Sigmoid colon (tissue), 7 donors: Measurements from ENCODE around the gene RNF10. TPM values are rescaled to one million over a fixed set of nuclear protein-coding genes. Genes with fewer than 3 reads are reported as not detected.
A peak's percentile ranks its signal among the peaks of the same experiment; 100 is the strongest.

Source experiments
- DNase-seq: peaks from one replicate; pipeline ENCODE4 v3.0.0-alpha.2; 2019
- H3K27ac ChIP-seq, 4 donors: fragments of 200-600 bp; sonication (generic); one replicate each; pipeline ENCODE4 v1.5.1; 2016 to 2019; ENCODE audit warnings: mild to moderate bottlenecking in 1 of 4
- H3K27me3 ChIP-seq, 3 donors: fragments of 200-600 bp; sonication (generic); one replicate each; pipeline ENCODE4 v1.5.1; 2019; ENCODE audit warnings: mild to moderate bottlenecking in 1 of 3
- H3K36me3 ChIP-seq, 4 donors: fragments of 200-600 bp; sonication (generic); one replicate each; pipeline ENCODE4 v1.5.1; 2016 to 2019
- H3K4me1 ChIP-seq, 4 donors: fragments of 200-600 bp; sonication (generic); one replicate each; pipeline ENCODE4 v1.5.1; 2017 to 2019
- H3K4me3 ChIP-seq, 4 donors: fragments of 200-600 bp; sonication (generic); one replicate each; pipeline ENCODE4 v1.5.1; 2017 to 2019; ENCODE audit warnings: mild to moderate bottlenecking in 2 of 4, moderate library complexity in 1 of 4
- H3K9me3 ChIP-seq, 4 donors: fragments of 200-600 bp in 3 of 4; sonication (generic) in 3 of 4; one replicate each; pipeline versions ENCODE4 v1.5.1 to v1.6.1; 2013 to 2019
- EP300 ChIP-seq, 4 donors: sonication (generic); formaldehyde crosslinking; IDR thresholded peaks; one replicate each; pipeline ENCODE4 v1.6.1; 2017; ENCODE audit warnings: antibody characterized with exemption in 4 of 4
- POLR2A ChIP-seq, 2 donors: fragments of 450-650 bp; IDR thresholded peaks; one replicate each; pipeline ENCODE4 v1.6.1; 2016; ENCODE audit warnings: antibody characterized with exemption in 2 of 2, mild to moderate bottlenecking in 2 of 2, moderate library complexity in 2 of 2
- POLR2AphosphoS5 ChIP-seq, 4 donors: sonication (generic); formaldehyde crosslinking; IDR thresholded peaks; one replicate each; pipeline ENCODE4 v1.6.1; 2017; ENCODE audit warnings: antibody characterized with exemption in 4 of 4
- WGBS, 2 donors: extraction: QIAGEN DNeasy Blood & Tissue Kit; methylation state at CpG; one replicate each; pipeline ENCODE4 v1.1.7; 2013; 5-methylcytosine and 5-hydroxymethylcytosine counted together
- intact Hi-C: fragments of 100-400 bp; cut with DNase I; formaldehyde crosslinking; loops from one replicate; pipeline ENCODE4 v1.15.1; 2023
- polyA plus RNA-seq, 3 donors: library from polyadenylated mRNA; stranded (reverse); fragments of 200-250 nt; gene quantifications; one replicate each; pipeline ENCODE4 v1.2.3, GENCODE V29; 2013
- total RNA-seq, 4 donors: library from RNA; depleted of rRNA; stranded (reverse); fragments of >200 nt; gene quantifications; one replicate each; pipeline ENCODE4 v1.1.0, GENCODE V29; 2016
- TF ChIP-seq, protein P1 (sequence below), 4 experiments: fragments of 450-650 bp in 3 of 4; fragments of 200-600 bp in 1 of 4; IDR thresholded peaks; one replicate each; pipeline ENCODE4 v1.5.1; 2016 to 2019; ENCODE audit warnings: antibody characterized with exemption in 4 of 4, mild to moderate bottlenecking in 3 of 4, moderate library complexity in 2 of 4
- donor health status: healthy with polysubstance abuse.
- donor health status: Bipolar disorder and iron deficiency.
- donor health status: healthy.

RNF10 gene
- total and polyA plus RNA-seq, 7 donors = 106 to 177 (median 115) TPM

DNA sequence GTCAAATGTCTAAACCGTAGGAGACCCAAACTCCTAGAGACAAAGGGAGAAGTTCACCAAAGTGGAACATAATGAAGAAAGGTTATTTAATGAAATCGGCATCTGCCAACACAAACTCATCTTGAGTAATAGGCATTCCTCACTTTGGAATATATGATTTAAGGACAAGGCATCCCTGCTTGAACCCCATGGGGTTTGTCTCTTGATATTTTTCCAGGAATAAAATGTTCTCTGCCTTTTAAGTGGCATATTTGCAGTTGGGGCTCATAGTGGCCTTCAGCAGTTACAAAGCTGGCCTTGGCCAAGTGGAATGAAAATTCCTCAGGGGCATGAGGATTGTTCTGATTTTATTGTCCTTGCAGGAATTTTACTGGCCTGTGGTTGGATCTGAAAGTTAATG lies 40.0 kb downstream of the RNF10 start:
- DNase-seq = no peak
- no peak overlapping the region for H3K4me3 ChIP-seq
- H3K36me3 ChIP-seq = peaks cover 62 to 100% (median 82%) of the 10 kb centered on the region in 4 donors
- H3K27ac ChIP-seq = no peak overlapping the region
- no peaks in the 10 kb centered on the region for H3K9me3 ChIP-seq
- TF ChIP-seq, protein P1, sequence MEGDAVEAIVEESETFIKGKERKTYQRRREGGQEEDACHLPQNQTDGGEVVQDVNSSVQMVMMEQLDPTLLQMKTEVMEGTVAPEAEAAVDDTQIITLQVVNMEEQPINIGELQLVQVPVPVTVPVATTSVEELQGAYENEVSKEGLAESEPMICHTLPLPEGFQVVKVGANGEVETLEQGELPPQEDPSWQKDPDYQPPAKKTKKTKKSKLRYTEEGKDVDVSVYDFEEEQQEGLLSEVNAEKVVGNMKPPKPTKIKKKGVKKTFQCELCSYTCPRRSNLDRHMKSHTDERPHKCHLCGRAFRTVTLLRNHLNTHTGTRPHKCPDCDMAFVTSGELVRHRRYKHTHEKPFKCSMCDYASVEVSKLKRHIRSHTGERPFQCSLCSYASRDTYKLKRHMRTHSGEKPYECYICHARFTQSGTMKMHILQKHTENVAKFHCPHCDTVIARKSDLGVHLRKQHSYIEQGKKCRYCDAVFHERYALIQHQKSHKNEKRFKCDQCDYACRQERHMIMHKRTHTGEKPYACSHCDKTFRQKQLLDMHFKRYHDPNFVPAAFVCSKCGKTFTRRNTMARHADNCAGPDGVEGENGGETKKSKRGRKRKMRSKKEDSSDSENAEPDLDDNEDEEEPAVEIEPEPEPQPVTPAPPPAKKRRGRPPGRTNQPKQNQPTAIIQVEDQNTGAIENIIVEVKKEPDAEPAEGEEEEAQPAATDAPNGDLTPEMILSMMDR (IDR thresholded peaks at IDR 0.05) = no peak
- TF ChIP-seq POLR2A (IDR thresholded peaks at IDR 0.05) = no peak
- no peak for TF ChIP-seq POLR2AphosphoS5 (IDR thresholded peaks at IDR 0.05)
- TF ChIP-seq EP300 (IDR thresholded peaks at IDR 0.05) = no peak
- WGBS, 2 donors = 87 to 90% methylated on average over 2 of the region's 2 CpGs
- intact Hi-C loops = no loop called here
- H3K4me1 ChIP-seq = no peaks in the 10 kb centered on the region
- no peaks in the 10 kb centered on the region for H3K27me3 ChIP-seq

DNA sequence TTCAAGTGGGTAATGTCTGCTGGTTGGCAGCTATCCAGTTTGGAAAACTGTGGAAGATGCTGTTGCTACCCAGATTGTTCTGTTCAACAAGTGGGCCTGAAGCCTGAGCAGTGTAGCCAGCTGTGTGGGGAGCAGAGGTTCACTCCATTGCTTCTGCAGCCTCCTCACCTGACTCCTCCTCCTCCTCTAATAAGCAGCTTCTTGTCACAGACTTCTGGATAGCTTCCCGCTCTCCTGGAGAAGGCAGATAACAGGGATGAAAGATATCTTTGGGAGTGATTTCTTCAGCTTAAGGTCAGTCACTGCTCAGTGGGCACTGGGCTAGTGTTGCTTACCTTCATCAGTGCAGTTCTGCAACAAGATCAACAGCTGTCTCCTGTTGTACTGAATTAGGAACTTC lies 45.0 kb downstream of the RNF10 start:
- Histone ChIP-seq H3K36me3 (peaks cover 22 to 59% (median 41%) of the 10 kb centered on the region in 4 donors), H3K4me1 (peaks cover 0 to 31% (median 29%) of the 10 kb centered on the region in 4 donors), H3K27me3 (no peaks in the 10 kb centered on the region), H3K27ac (no peak overlapping the region), H3K9me3 (no peaks in the 10 kb centered on the region), H3K4me3 (no peak overlapping the region)
- TF ChIP-seq POLR2AphosphoS5 (IDR thresholded peaks at IDR 0.05) (no peak), POLR2A (IDR thresholded peaks at IDR 0.05) (no peak), EP300 (IDR thresholded peaks at IDR 0.05) (no peak)
- TF ChIP-seq, protein P1 (IDR thresholded peaks at IDR 0.05) = no peak
- DNase-seq = no peak
- 93 to 98% methylated on average over 1 of the region's 1 CpG for WGBS, 2 donors
- intact Hi-C loops = no loop called here

- WGBS, 2 donors = 0% methylated on average over 56 of the region's 56 CpGs
- peak within 1 kb of the TSS; percentile 55 to 89 (median 82) for H3K4me3 ChIP-seq
- intact Hi-C loops = loop anchor here (5.0 kb wide), 2 partner anchors 84 to 531 kb away; partner anchors contain the start of gene DYNLL1
- peaks cover 0 to 38% (median 36%) of the 10 kb centered on the region in 4 donors for H3K4me1 ChIP-seq
- H3K9me3 ChIP-seq = no peaks in the 10 kb centered on the region
- H3K36me3 ChIP-seq = peaks cover 12 to 40% (median 29%) of the 10 kb centered on the region in 4 donors
- H3K27me3 ChIP-seq = no peaks in the 10 kb centered on the region
- peak; percentile 61 to 93 (median 84) for TF ChIP-seq POLR2AphosphoS5 (IDR thresholded peaks at IDR 0.05)
- TF ChIP-seq POLR2A (IDR thresholded peaks at IDR 0.05) = peak; percentile 20 to 41
- TF ChIP-seq EP300 (IDR thresholded peaks at IDR 0.05) = no peak
- peak; percentile 98 for DNase-seq
- H3K27ac ChIP-seq = peak within 1 kb of the TSS; percentile 67 to 80 (median 75)
Observed at GRCh38 chr12:120580787-120581723, 46.9 kb downstream of the RNF10 start, which contains the start of gene POP5. POP5 (minus strand) TSS chr12:120581402; CDS start chr12:120581362, 40 bp downstream.

DNA sequence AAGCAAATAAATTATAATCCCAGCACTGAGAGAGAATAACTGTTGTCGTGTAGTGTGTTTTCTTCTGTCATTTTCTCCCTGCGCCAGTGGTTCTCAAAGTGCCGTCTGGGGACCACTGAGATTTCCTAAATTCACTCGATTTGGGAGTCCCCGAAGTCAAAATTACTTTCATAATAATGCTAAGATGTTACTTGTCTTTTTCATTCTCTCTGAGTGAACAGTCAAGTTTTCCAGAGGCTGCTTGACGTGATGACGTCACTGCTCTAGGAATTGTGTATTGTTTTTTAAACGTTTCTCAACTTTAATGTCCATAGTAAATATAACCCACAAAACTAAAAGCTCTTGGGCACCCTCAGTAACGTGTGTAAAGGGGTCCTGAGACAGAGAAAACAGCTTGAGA lies 47.8 kb downstream of the RNF10 start:
- TF ChIP-seq POLR2A (IDR thresholded peaks at IDR 0.05) (no peak), EP300 (IDR thresholded peaks at IDR 0.05) (no peak), POLR2AphosphoS5 (IDR thresholded peaks at IDR 0.05) (no peak)
- TF ChIP-seq, protein P1 (IDR thresholded peaks at IDR 0.05) = no peak
- H3K27me3 ChIP-seq = no peaks in the 10 kb centered on the region
- peaks cover 3 to 31% (median 20%) of the 10 kb centered on the region in 4 donors for H3K36me3 ChIP-seq
- peak overlapping the region in 3 of 4 donors; percentile 82 to 89 (median 83) for H3K4me3 ChIP-seq
- intact Hi-C loops = loop anchor here (2.0 to 5.0 kb wide), 5 partner anchors 85 to 530 kb away; partner anchors contain the start of gene DYNLL1
- H3K4me1 ChIP-seq = peaks cover 0 to 38% (median 36%) of the 10 kb centered on the region in 4 donors
- WGBS, 2 donors = 16 to 39% methylated on average over 9 of the region's 9 CpGs
- H3K27ac ChIP-seq = peak overlapping the region; percentile 67 to 80 (median 75)
- no peaks in the 10 kb centered on the region for H3K9me3 ChIP-seq
- no peak for DNase-seq
